Panc1 (cell line): ENCODE results near the gene GRM2. TPM values are rescaled to one million over a fixed set of nuclear protein-coding genes. Genes with fewer than 3 reads are reported as not detected.

Experiments
- ATAC-seq: fragments of 200-7000 bp; cut with Tn5 transposase; 2 replicates; pipeline ENCODE4 v1.9.1; 2020; ENCODE audit warnings: mild to moderate bottlenecking, moderate library complexity
- BruUV-seq: library from RNA; stranded (reverse); fragments of 400-500 nt; replicated peaks from 2 replicates; lab custom pipeline; 2021; lab: Mats Ljungman, UMichigan
- CTCF ChIA-PET: fragments of 300-600 bp; sonication (Branson Sonifier 250); formaldehyde crosslinking; loops from one replicate; lab custom pipeline; 2022; ENCODE audit warnings: antibody characterized with exemption; lab: Charles Lee
- POLR2A ChIA-PET: fragments of 300-600 bp; sonication (Branson Sonifier 250); formaldehyde crosslinking; loops from one replicate; lab custom pipeline; 2022; ENCODE audit warnings: antibody characterized with exemption; lab: Charles Lee
- DNase-seq: peaks from one replicate; pipeline ENCODE4 v3.0.0-alpha.2; 2010; ENCODE audit warnings: low read depth, low spot score
- H3K27ac ChIP-seq: 2 replicates; pipeline ENCODE4 v1.5.1; 2011; ENCODE audit warnings: mild to moderate bottlenecking, low read length, inconsistent platforms
- H3K27me3 ChIP-seq: fragments of 200-500 bp; sonication (Bioruptor generic); 2 replicates; pipeline ENCODE4 v1.6.0; 2014; ENCODE audit warnings: low read length, inconsistent platforms; ENCODE audit not compliant: control insufficient read depth, insufficient read depth
- H3K36me3 ChIP-seq: fragments of 200-500 bp; sonication (Bioruptor generic); 2 replicates; pipeline ENCODE4 v1.5.1; 2014; ENCODE audit warnings: inconsistent platforms, mild to moderate bottlenecking, low read length, moderate library complexity; ENCODE audit not compliant: control insufficient read depth, insufficient read depth
- H3K4me1 ChIP-seq: 2 replicates; pipeline ENCODE4 v1.5.1; 2011; ENCODE audit warnings: inconsistent platforms, mild to moderate bottlenecking, low read length, moderate library complexity; ENCODE audit not compliant: control insufficient read depth, insufficient read depth
- H3K4me3 ChIP-seq, 2 experiments: 2 replicates each; pipeline ENCODE4 v1.5.1; 2011 to 2012; ENCODE audit warnings: low read depth in 2 of 2, low read length in 2 of 2, mild to moderate bottlenecking in 2 of 2, inconsistent platforms in 1 of 2, moderate library complexity in 1 of 2
- H3K9me3 ChIP-seq: fragments of 200-500 bp; sonication (Bioruptor generic); 2 replicates; pipeline ENCODE4 v1.5.1; 2014; ENCODE audit warnings: low read depth, mild to moderate bottlenecking, inconsistent platforms, low read length, moderate library complexity; ENCODE audit not compliant: control insufficient read depth, insufficient read depth
- POLR2AphosphoS5 ChIP-seq: IDR thresholded peaks from 2 replicates; pipeline ENCODE4 v1.6.1; 2012; ENCODE audit warnings: mild to moderate bottlenecking, low read depth, low read length, moderate library complexity
- SIN3A ChIP-seq: IDR thresholded peaks from 2 replicates; pipeline ENCODE4 v1.6.1; 2012; ENCODE audit warnings: low read depth, mild to moderate bottlenecking, low read length, moderate library complexity, borderline replicate concordance; ENCODE audit not compliant: insufficient read depth
- TCF7L2 ChIP-seq: IDR thresholded peaks from 2 replicates; pipeline ENCODE4 v1.6.1; 2011; ENCODE audit warnings: mild to moderate bottlenecking, low read depth, low read length, inconsistent platforms
- in situ Hi-C: cut with HindIII; loops from 2 replicates; pipeline ENCODE4 v1.10.0; 2016; ENCODE audit warnings: low sequenced_read_pairs, low pct_unique_long_range_greater_than_20kb
- intact Hi-C: fragments of 100-400 bp; cut with micrococcal nuclease; formaldehyde crosslinking; loops from one replicate; pipeline ENCODE4 v1.10.0; 2022; ENCODE audit not compliant: unreplicated experiment
- total RNA-seq: library from RNA; stranded (reverse); gene quantifications from one replicate; pipeline ENCODE4 v1.2.1, GENCODE V29; 2021; ENCODE audit not compliant: unreplicated experiment
- TF ChIP-seq, protein P1 (sequence below), 2 experiments: IDR thresholded peaks; 2 replicates each; pipeline ENCODE4 v1.6.1; 2011 to 2012; ENCODE audit warnings: low read depth in 2 of 2, control low read depth in 1 of 2, low read length in 1 of 2, mild to moderate bottlenecking in 1 of 2, moderate library complexity in 1 of 2; ENCODE audit not compliant: insufficient read depth in 1 of 2
- TF ChIP-seq, protein P2 (sequence below): fragments of 450-650 bp; IDR thresholded peaks from 2 replicates; pipeline ENCODE4 v1.5.1; 2017; ENCODE audit warnings: mild to moderate bottlenecking

GRM2 gene
- total RNA-seq, 1 experiment from 2014 or later = 0.21 TPM

DNA sequence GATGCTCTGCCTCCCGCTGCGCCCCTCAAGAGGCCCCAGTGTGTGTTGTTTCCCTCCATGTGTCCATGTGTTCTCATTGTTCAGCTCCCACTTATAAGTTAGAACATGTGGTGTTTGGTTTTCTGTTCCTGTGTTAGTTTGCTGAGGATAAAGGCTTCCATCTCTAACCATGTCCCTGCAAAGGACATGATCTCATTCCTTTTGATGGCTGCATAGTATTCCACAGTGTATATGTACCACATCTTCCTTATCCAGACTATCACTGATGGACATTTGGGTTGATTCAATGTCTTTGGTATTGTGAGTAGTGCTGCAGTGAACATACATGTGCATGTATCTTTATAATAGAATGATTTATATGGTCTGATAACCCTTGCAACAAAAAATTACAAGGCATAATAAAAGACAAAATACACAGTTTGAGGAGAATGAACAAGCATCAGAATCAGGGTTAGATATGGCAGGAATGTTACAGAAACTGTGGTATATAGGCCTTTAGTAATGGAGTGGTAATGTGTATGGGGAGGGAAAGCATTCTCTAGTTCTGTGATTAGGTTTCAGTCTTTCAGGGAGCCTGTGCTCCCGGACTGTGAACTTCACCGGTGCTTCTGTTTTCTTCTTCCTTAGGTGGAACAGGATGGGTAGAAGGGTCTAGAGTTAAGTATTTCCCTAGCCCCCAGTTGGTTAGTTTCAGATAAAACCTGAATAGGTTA lies 27.1 kb downstream of the GRM2 start:
- Histone ChIP-seq H3K27me3 (no peaks in the 10 kb centered on the region; the same call in 1 of the 2 replicates), H3K36me3 (no peaks in the 10 kb centered on the region), H3K9me3 (no peaks in the 10 kb centered on the region), H3K27ac (no peak overlapping the region), H3K4me3 (no peak overlapping the region), H3K4me1 (no peaks in the 10 kb centered on the region)
- no peak for TF ChIP-seq SIN3A
- TF ChIP-seq, protein P1, sequence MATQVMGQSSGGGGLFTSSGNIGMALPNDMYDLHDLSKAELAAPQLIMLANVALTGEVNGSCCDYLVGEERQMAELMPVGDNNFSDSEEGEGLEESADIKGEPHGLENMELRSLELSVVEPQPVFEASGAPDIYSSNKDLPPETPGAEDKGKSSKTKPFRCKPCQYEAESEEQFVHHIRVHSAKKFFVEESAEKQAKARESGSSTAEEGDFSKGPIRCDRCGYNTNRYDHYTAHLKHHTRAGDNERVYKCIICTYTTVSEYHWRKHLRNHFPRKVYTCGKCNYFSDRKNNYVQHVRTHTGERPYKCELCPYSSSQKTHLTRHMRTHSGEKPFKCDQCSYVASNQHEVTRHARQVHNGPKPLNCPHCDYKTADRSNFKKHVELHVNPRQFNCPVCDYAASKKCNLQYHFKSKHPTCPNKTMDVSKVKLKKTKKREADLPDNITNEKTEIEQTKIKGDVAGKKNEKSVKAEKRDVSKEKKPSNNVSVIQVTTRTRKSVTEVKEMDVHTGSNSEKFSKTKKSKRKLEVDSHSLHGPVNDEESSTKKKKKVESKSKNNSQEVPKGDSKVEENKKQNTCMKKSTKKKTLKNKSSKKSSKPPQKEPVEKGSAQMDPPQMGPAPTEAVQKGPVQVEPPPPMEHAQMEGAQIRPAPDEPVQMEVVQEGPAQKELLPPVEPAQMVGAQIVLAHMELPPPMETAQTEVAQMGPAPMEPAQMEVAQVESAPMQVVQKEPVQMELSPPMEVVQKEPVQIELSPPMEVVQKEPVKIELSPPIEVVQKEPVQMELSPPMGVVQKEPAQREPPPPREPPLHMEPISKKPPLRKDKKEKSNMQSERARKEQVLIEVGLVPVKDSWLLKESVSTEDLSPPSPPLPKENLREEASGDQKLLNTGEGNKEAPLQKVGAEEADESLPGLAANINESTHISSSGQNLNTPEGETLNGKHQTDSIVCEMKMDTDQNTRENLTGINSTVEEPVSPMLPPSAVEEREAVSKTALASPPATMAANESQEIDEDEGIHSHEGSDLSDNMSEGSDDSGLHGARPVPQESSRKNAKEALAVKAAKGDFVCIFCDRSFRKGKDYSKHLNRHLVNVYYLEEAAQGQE (IDR thresholded peaks at IDR 0.05; ENCODE audit: insufficient read depth in 1 of 2, low read depth in 2 of 2, low read length in 1 of 2) = no peak
- no peak for TF ChIP-seq POLR2AphosphoS5
- TF ChIP-seq, protein P2, sequence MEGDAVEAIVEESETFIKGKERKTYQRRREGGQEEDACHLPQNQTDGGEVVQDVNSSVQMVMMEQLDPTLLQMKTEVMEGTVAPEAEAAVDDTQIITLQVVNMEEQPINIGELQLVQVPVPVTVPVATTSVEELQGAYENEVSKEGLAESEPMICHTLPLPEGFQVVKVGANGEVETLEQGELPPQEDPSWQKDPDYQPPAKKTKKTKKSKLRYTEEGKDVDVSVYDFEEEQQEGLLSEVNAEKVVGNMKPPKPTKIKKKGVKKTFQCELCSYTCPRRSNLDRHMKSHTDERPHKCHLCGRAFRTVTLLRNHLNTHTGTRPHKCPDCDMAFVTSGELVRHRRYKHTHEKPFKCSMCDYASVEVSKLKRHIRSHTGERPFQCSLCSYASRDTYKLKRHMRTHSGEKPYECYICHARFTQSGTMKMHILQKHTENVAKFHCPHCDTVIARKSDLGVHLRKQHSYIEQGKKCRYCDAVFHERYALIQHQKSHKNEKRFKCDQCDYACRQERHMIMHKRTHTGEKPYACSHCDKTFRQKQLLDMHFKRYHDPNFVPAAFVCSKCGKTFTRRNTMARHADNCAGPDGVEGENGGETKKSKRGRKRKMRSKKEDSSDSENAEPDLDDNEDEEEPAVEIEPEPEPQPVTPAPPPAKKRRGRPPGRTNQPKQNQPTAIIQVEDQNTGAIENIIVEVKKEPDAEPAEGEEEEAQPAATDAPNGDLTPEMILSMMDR = no peak
- TF ChIP-seq TCF7L2 = no peak
- ATAC-seq = no peak
- POLR2A ChIA-PET = no interaction called here
- intact Hi-C loops (no loop called here), in situ Hi-C loops (no loop called here)
- CTCF ChIA-PET = interaction anchor here (0.6 kb wide), 1 partner anchor 91 kb away, joined by 7 read pairs; no protein-coding TSS in a partner anchor
- DNase-seq = no peak
- no TSS peak for BruUV-seq

DNA sequence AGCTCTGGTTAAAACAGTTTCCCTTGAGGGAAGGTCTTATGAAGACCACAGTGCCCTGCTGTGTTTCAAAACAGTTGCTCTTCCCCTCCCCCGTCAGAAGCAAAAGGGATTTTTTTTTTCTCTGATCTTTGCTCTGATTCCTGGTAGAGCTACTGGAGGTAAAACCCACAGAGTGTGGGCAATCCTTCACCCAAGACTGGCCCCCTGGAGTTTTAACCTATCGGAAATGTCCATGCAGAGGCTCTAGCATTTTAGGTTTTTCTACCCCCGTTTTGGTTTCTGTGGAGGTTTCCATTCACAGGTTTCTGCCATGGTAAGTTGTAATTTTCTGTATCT lies 27.7 kb downstream of the GRM2 start:
- in situ Hi-C loops (no loop called here), intact Hi-C loops (no loop called here)
- no peaks in the 10 kb centered on the region for H3K9me3 ChIP-seq
- H3K36me3 ChIP-seq = no peaks in the 10 kb centered on the region
- DNase-seq (no peak), ATAC-seq (no peak)
- ChIA-PET CTCF (no interaction called here), POLR2A (no interaction called here)
- H3K4me3 ChIP-seq = no peak overlapping the region
- peaks cover 4% of the 10 kb centered on the region; the same call in 1 of the 2 replicates for H3K27me3 ChIP-seq
- no peak for TF ChIP-seq SIN3A
- no peak for TF ChIP-seq POLR2AphosphoS5
- no TSS peak for BruUV-seq
- H3K4me1 ChIP-seq = no peaks in the 10 kb centered on the region
- no peak overlapping the region for H3K27ac ChIP-seq

DNA sequence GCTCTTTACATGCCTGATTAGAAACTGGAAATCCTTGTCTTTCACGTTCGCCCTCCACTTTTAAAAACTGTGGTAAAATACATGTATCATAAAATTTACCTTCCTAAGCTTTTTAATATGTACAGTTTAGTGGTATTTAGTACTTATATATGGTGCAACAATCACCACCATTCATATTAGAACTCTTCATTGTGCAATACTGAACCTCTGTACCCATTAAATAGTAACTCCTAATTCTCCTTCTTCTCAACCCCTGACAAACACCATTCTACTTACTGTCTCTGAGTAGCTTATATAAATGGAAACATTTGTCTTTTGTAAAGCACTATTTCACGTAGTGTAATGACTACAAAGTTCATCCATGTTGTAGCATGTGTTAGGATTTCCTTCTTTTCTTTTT lies 28.2 kb downstream of the GRM2 start:
- Histone ChIP-seq H3K36me3 (no peaks in the 10 kb centered on the region), H3K27me3 (peaks cover 4% of the 10 kb centered on the region; the same call in 1 of the 2 replicates), H3K9me3 (no peaks in the 10 kb centered on the region), H3K4me1 (no peaks in the 10 kb centered on the region), H3K27ac (no peak overlapping the region), H3K4me3 (no peak overlapping the region)
- ChIA-PET CTCF (no interaction called here), POLR2A (no interaction called here)
- in situ Hi-C loops (no loop called here), intact Hi-C loops (no loop called here)
- DNase-seq = no peak
- no peak for ATAC-seq
- TF ChIP-seq, protein P2 = no peak
- TF ChIP-seq SIN3A (no peak), POLR2AphosphoS5 (no peak), TCF7L2 (no peak)
- TF ChIP-seq, protein P1 (IDR thresholded peaks at IDR 0.05; ENCODE audit: insufficient read depth in 1 of 2, low read depth in 2 of 2, low read length in 1 of 2) = no peak
- no TSS peak for BruUV-seq
